GM20000 (cell line): Measurements from ENCODE around the gene COLGALT1.

Experiments used
- DNase-seq: peaks from one replicate; pipeline ENCODE4 v3.0.0; 2012; ENCODE audit warnings: low spot score
- CTCF ChIP-seq: IDR thresholded peaks from 2 replicates; pipeline ENCODE4 v1.5.1; 2012; ENCODE audit warnings: mild to moderate bottlenecking, control low read depth; ENCODE audit errors: extremely low read depth, missing control alignments

Gene COLGALT1

GRCh38 chr19:17536955-17537354 is 18.5 kb upstream of the COLGALT1 start:
- no peak for DNase-seq
- no peak for TF ChIP-seq CTCF

GRCh38 chr19:17538684-17539237 is 16.7 kb upstream of the COLGALT1 start:
- no peak for TF ChIP-seq CTCF
- no peak for DNase-seq

- no peak for TF ChIP-seq CTCF
- peak; percentile 95 for DNase-seq
Observed at GRCh38 chr19:17539238-17540117, 16.0 kb upstream of the COLGALT1 start.

- DNase-seq: no peak
- TF ChIP-seq CTCF: no peak
Observed at GRCh38 chr19:17540174-17540573, 15.3 kb upstream of the COLGALT1 start.

GRCh38 chr19:17541184-17541759 is 14.2 kb upstream of the COLGALT1 start:
- TF ChIP-seq CTCF: no peak
- no peak for DNase-seq

GRCh38 chr19:17542042-17542441 is 13.4 kb upstream of the COLGALT1 start:
- DNase-seq: no peak
- no peak for TF ChIP-seq CTCF
